NCI-H526 treated with DMSO at 0.1 percent for 48 hours (cell line): Measurements from ENCODE around the gene CLEC9A.

Experiments
- DNase-seq: peaks from one replicate; lab custom pipeline; 2025; lab: John Stamatoyannopoulos, UW

CLEC9A gene

GRCh38 chr12:10067942-10068341 is 37.5 kb downstream of the CLEC9A start:
- DNase-seq, result no peak

- DNase-seq, result no peak
These were observed 38.2 kb downstream of the CLEC9A start for GRCh38 chr12:10068644-10069043.

GRCh38 chr12:10069099-10069498 is 38.6 kb downstream of the CLEC9A start:
- no peak for DNase-seq

- no peak for DNase-seq
These were observed 39.5 kb downstream of the CLEC9A start for GRCh38 chr12:10069976-10070375.

- no peak for DNase-seq
These were observed 39.9 kb downstream of the CLEC9A start for GRCh38 chr12:10070380-10070779.

GRCh38 chr12:10072131-10072530 is 41.6 kb downstream of the CLEC9A start:
- no peak for DNase-seq

- no peak for DNase-seq
These were observed 42.8 kb downstream of the CLEC9A start for GRCh38 chr12:10073261-10073660.

GRCh38 chr12:10075451-10075850 is 45.0 kb downstream of the CLEC9A start:
- DNase-seq, result no peak

GRCh38 chr12:10082117-10082874 is 51.8 kb downstream of the CLEC9A start:
- no peak for DNase-seq

GRCh38 chr12:10084733-10085132 is 54.3 kb downstream of the CLEC9A start:
- no peak for DNase-seq

GRCh38 chr12:10086387-10086786 is 55.9 kb downstream of the CLEC9A start:
- no peak for DNase-seq

- no peak for DNase-seq
These were observed 57.5 kb downstream of the CLEC9A start for GRCh38 chr12:10088031-10088430.

- no peak for DNase-seq
These were observed 58.7 kb downstream of the CLEC9A start for GRCh38 chr12:10088955-10089900.

GRCh38 chr12:10094646-10095395 is 64.3 kb downstream of the CLEC9A start:
- no peak for DNase-seq

GRCh38 chr12:10095971-10096370 is 65.5 kb downstream of the CLEC9A start:
- no peak for DNase-seq

- no peak for DNase-seq
These were observed 67.0 kb downstream of the CLEC9A start for GRCh38 chr12:10097521-10097920.

GRCh38 chr12:10098791-10099190 is 68.3 kb downstream of the CLEC9A start, which contains the start of gene CLEC1A:
Gene CLEC1A, minus strand, starts transcription at chr12:10098985. Its CDS starts 63 bp downstream, at chr12:10098922.
- no peak for DNase-seq

- no peak for DNase-seq
These were observed 70.6 kb downstream of the CLEC9A start for GRCh38 chr12:10101042-10101579.

GRCh38 chr12:10101648-10102220 is 71.3 kb downstream of the CLEC9A start:
- DNase-seq, result no peak

GRCh38 chr12:10102322-10102721 is 71.8 kb downstream of the CLEC9A start:
- no peak for DNase-seq

- DNase-seq, result no peak
These were observed 79.9 kb downstream of the CLEC9A start for GRCh38 chr12:10110256-10110844.
